ENCODE measurements around the gene EXD2. TPM values are rescaled to one million over a fixed set of nuclear protein-coding genes. Genes with fewer than 3 reads are reported as not detected.
A peak's percentile ranks its signal among the peaks of the same experiment; 100 is the strongest.

Gene EXD2
- total RNA-seq, 2 experiments from 2014 or later: 3.4 to 4.2 TPM

DNA sequence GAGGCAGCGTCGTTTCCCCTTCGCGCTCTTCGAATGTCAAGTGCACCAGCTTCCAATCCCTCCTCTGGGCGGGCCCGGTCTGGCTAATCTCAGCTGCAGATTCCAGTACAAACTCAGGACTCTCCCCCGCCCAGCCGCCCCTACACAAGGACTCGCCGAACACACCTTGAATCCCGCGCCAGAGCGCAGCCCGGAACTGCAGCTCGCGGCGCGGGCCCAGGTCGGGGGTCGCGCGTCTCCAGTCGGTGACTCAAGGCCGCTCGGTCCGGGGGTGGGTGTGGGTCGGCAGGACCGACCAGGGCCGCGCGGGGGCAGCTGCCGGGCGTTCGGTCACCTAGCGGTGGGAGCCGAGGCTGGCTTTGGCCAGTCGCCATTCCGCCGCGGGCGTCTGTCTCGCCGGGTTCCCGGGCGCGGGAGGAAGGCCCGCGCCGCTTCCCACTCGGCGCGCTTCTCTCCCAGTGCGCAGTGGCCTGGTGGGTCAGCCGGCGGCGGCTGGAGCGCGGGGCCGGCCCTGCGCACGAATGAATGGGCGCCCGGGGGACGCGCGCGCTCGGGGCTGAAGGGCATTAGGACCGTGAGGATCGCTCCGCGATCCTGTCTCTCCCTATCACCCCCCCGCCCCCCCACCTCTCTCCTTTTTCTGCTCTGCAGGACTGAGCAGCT is 68.4 kb downstream of the EXD2 start, which contains the start of gene GALNT16:
Gene GALNT16, plus strand, starts transcription at position 632 of the 663 bp plus-strand sequence. CDS start 133 bp downstream, outside the sequence.
- peak; percentile 25 for ATAC-seq
- no peak for DNase-seq
- H3K9me3 Mint-ChIP-seq (ENCODE audit: insufficient read depth): no peaks in the 10 kb centered on the region
- H3K27ac Mint-ChIP-seq: no peak within 1 kb of the TSS
- CTCF ChIA-PET: interaction anchor here (0.6 kb wide), 1 partner anchor 214 kb away, joined by 3 read pairs; no protein-coding TSS in a partner anchor
- POLR2A ChIA-PET: no interaction called here
- H3K36me3 Mint-ChIP-seq (ENCODE audit: low read depth): no peaks in the 10 kb centered on the region
- peaks cover 70% of the 10 kb centered on the region for H3K27me3 Mint-ChIP-seq (ENCODE audit: low read depth)
- peak within 1 kb of the TSS; percentile 43 for H3K4me3 Mint-ChIP-seq
- peaks cover 5% of the 10 kb centered on the region for H3K4me1 Mint-ChIP-seq (ENCODE audit: low read depth)

DNA sequence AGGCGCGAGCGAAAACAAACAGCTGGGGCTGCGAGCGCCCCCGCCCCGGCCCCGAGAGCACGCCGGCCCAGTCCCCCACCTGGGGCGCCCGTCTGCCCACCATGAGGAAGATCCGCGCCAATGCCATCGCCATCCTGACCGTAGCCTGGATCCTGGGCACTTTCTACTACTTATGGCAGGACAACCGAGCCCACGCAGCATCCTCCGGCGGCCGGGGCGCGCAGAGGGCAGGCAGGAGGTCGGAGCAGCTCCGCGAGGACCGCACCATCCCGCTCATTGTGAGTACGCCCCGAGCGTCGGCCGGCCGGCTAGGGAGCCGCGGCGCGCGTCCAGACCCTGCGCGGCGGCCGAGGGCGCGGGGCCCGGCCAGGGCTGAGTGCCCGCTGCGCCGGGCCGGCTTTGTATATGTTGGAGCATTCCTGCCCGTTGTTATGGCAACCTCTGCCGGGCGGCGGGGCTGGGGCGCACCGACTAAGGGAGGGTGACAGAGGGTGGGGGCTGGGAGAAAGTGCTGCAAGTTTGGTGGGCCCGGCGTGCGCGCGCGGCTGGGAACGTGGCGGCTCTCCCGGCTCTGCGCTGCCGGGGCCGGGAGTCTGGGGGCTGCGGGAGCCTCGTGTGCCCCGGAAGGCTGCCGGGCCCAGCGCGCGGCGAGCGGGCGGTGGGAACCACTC is 69.0 kb downstream of the EXD2 start:
- ATAC-seq: peak; percentile 27

DNA sequence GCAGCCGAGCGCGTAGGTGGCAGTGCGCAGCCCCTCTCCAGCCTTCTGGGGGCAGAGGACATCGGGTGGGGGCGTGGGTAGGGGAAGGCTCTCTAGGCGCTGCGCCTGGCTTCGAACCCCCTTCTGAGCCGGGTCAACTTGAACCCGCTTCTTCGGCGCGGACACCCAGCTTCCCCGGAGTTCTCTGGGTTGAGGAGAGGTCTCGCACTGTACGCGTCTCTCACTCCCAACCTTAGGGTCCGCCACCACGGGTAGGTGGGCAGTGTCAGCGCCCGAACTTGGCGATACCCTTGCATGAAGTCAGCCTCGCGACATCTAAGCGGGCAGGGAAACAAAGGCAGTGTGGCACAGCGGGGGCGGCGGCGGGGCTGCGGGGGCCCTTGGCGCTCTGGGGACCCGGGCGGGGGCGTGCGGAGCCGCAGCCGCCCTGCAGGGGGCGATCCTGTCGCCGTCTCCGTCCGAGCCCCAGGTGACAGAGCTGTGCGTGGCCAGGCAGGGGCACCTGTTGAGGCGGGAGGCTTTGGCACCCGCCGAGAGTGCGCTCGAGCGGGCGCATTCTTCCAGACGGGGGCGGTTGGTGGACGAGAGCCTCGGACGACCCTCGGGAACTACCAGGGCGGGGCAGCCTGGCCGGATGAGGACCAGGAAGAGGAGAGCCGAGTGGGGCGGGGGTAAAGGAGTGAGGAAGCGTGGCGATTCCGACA is 69.7 kb downstream of the EXD2 start:
- POLR2A ChIA-PET: no interaction called here
- H3K27me3 Mint-ChIP-seq (ENCODE audit: low read depth): peaks cover 71% of the 10 kb centered on the region
- peak; percentile 74 for ATAC-seq
- H3K36me3 Mint-ChIP-seq (ENCODE audit: low read depth): no peaks in the 10 kb centered on the region
- H3K27ac Mint-ChIP-seq: no peak overlapping the region
- CTCF ChIA-PET: interaction anchor here (0.5 to 1.5 kb wide), 11 partner anchors 10 to 826 kb away, joined by 3 to 8 read pairs (median 3); partner anchors contain the start of genes ERH and SLC39A9
- DNase-seq: peak; percentile 52
- peak overlapping the region; percentile 55 for H3K4me3 Mint-ChIP-seq
- H3K9me3 Mint-ChIP-seq (ENCODE audit: insufficient read depth): no peaks in the 10 kb centered on the region
- peaks cover 5% of the 10 kb centered on the region for H3K4me1 Mint-ChIP-seq (ENCODE audit: low read depth)

More for the DNA sequence above, 69.0 kb downstream of the EXD2 start:
- H3K4me3 Mint-ChIP-seq: peak overlapping the region; percentile 43
- H3K27ac Mint-ChIP-seq: no peak overlapping the region
- H3K9me3 Mint-ChIP-seq (ENCODE audit: insufficient read depth): no peaks in the 10 kb centered on the region
- H3K27me3 Mint-ChIP-seq (ENCODE audit: low read depth): peaks cover 70% of the 10 kb centered on the region
- DNase-seq: peak; percentile 25
- POLR2A ChIA-PET: no interaction called here
- H3K36me3 Mint-ChIP-seq (ENCODE audit: low read depth): no peaks in the 10 kb centered on the region
- peaks cover 5% of the 10 kb centered on the region for H3K4me1 Mint-ChIP-seq (ENCODE audit: low read depth)
- CTCF ChIA-PET: interaction anchor here (1.0 to 1.3 kb wide), 3 partner anchors 54 to 200 kb away, joined by 3 to 8 read pairs (median 4); no protein-coding TSS in a partner anchor

DNA sequence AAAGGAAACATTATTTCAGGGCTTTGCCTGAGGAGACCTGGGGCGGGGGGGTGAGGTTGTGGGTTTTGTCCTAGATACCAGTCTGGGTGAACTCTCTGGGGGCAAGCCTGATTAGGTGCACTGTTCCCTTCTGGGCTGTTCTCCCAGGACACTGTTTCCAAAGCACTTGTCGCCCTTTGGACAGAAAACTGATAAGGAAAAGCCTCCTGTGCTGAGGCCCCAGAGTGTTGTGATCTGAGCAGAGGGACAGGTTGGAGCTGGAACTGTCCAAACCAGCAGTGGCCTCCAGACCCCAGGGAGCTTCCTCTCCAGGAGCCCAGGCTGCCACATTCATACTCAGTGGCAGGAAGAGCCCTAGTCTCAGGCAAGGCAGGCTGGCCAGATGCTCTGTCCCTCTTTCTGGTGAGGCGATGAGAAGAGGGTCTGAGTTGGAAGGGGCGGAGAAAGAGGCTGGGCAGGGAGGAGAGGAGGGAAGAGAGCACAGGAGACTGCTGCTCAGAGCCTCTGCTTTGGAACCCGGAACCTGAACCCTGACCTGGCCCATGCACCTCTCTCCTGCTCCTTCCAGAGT is 70.5 kb downstream of the EXD2 start:
- H3K27me3 Mint-ChIP-seq (ENCODE audit: low read depth): peaks cover 69% of the 10 kb centered on the region

DNA sequence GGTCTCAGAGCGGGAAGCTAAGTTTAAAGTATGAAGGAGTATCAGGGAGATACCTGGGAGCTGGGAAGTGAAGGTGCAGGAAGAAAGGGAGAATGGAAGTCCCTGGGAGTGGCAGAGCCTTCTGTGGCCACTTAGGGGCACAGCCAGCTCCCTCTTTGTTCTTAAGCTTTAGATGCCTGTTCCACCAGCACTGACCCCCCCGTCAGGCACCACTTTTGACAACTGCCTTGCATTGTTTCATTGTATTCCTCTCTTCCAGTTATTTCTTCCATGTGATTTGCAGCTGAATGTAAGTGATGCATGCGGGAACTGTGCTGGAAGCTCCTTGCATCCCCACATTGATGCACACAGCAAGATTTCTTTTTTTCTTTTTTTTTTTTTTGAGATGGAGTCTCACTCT is 71.2 kb downstream of the EXD2 start:
- ATAC-seq (no peak), DNase-seq (no peak)
- CTCF ChIA-PET: interaction anchor here (0.7 to 1.5 kb wide), 4 partner anchors 15 to 313 kb away, joined by 3 read pairs; partner anchors contain the start of genes ERH and SLC39A9
- Mint-ChIP-seq H3K4me1 (ENCODE audit: low read depth) (peaks cover 5% of the 10 kb centered on the region), H3K27ac (no peak overlapping the region), H3K4me3 (no peak overlapping the region), H3K36me3 (ENCODE audit: low read depth) (no peaks in the 10 kb centered on the region), H3K27me3 (ENCODE audit: low read depth) (peaks cover 68% of the 10 kb centered on the region), H3K9me3 (ENCODE audit: insufficient read depth) (no peaks in the 10 kb centered on the region)
- POLR2A ChIA-PET: no interaction called here

More for the DNA sequence above, 70.5 kb downstream of the EXD2 start:
- no peak for ATAC-seq
- Mint-ChIP-seq H3K4me3 (peak overlapping the region; percentile 55), H3K4me1 (ENCODE audit: low read depth) (peaks cover 5% of the 10 kb centered on the region), H3K36me3 (ENCODE audit: low read depth) (no peaks in the 10 kb centered on the region), H3K27ac (no peak overlapping the region), H3K9me3 (ENCODE audit: insufficient read depth) (no peaks in the 10 kb centered on the region)
- ChIA-PET POLR2A (no interaction called here), CTCF (interaction anchor here (0.5 to 1.5 kb wide), 13 partner anchors 9 to 826 kb away, joined by 3 to 8 read pairs (median 3); partner anchors contain the start of genes ERH and SLC39A9)
- DNase-seq: no peak

DNA sequence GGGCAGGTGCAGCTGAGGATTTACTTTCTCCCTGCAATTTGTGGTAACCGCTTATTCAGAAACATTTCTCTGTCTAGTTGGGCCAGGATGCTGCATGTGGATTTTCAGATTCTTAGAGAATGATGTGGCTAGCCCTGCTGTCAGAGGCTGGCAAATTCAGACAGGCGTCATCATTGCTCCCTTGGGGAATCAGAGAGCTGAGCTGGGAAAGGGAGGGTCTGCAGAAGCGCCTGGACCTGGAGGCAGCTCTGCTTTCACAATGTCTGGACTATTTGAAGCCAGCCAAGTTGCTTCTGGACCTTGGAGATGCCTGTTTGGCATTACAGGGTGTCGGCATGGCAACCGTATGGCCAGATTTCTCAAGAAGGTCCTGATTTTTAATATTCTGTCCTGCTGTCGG is 72.1 kb downstream of the EXD2 start:
- POLR2A ChIA-PET: no interaction called here
- peaks cover 5% of the 10 kb centered on the region for H3K4me1 Mint-ChIP-seq (ENCODE audit: low read depth)
- no peak overlapping the region for H3K4me3 Mint-ChIP-seq
- ATAC-seq (no peak), DNase-seq (no peak)
- no peaks in the 10 kb centered on the region for H3K36me3 Mint-ChIP-seq (ENCODE audit: low read depth)
- CTCF ChIA-PET: no interaction called here
- H3K9me3 Mint-ChIP-seq (ENCODE audit: insufficient read depth): no peaks in the 10 kb centered on the region
- H3K27ac Mint-ChIP-seq: no peak overlapping the region
- H3K27me3 Mint-ChIP-seq (ENCODE audit: low read depth): peaks cover 61% of the 10 kb centered on the region

DNA sequence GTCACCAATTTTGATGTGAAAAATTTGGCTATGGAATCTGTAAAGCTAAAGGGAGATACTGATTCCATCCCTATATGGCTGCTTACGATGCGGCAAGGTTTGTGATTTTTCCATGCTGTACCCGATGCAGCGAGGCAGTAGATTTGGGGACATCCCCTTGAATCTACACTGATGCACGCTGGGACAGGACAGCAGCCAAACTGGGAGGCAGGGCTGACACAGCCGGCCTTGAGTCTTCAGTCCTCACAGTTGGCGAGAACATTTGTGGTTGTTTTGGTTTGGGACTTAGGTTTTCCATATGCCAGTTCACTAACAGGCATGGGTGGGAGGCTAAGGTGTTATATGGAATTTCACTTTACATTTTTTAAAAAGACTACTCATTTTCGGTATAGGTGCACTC is 72.5 kb downstream of the EXD2 start:
- no peak overlapping the region for H3K4me3 Mint-ChIP-seq
- ChIA-PET POLR2A (no interaction called here), CTCF (no interaction called here)
- peaks cover 5% of the 10 kb centered on the region for H3K4me1 Mint-ChIP-seq (ENCODE audit: low read depth)
- ATAC-seq: no peak
- H3K27me3 Mint-ChIP-seq (ENCODE audit: low read depth): peaks cover 57% of the 10 kb centered on the region
- H3K36me3 Mint-ChIP-seq (ENCODE audit: low read depth): no peaks in the 10 kb centered on the region
- no peak for DNase-seq
- no peaks in the 10 kb centered on the region for H3K9me3 Mint-ChIP-seq (ENCODE audit: insufficient read depth)
- no peak overlapping the region for H3K27ac Mint-ChIP-seq

DNA sequence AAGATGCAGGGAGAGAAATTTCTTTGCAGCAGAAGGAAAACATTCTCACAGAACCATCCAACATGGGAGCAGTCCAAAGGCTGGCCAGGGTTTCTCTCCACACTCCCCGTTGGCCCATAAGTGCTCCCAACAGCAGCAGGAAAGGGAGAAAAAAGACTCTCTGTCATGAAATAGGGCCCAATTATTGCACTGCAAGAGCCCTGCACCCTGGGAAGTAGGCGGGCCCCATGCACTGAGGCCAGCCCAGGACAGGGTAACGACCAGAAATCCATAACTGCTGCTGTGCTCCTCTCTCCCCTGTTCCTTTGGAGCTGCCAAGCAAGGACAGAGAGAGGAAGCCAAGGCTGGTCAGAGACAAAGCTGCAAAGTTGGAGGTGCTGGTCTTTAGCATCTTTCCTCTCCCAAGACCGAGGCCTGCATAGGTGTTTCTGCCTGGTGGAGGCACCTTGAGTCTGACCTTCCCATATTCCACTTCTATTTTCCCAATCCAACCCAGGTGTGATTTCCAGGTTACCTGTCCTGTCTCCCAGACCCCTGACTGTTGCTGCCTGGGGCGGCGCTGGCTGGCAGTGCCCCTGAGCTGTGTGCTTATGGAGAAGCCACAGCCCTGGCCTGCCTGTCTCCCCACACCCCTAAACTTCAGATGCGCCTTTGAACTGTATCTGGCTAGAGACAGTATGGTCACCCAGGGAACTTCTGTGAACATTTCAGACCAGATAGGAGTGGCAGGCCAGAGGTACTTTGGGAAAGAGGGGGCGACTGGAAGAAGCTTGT is 75.5 kb downstream of the EXD2 start:
- CTCF ChIA-PET: interaction anchor here (0.7 kb wide), 1 partner anchor 97 kb away, joined by 3 read pairs; no protein-coding TSS in a partner anchor
- H3K27me3 Mint-ChIP-seq (ENCODE audit: low read depth): peaks cover 38% of the 10 kb centered on the region
- POLR2A ChIA-PET: no interaction called here

DNA sequence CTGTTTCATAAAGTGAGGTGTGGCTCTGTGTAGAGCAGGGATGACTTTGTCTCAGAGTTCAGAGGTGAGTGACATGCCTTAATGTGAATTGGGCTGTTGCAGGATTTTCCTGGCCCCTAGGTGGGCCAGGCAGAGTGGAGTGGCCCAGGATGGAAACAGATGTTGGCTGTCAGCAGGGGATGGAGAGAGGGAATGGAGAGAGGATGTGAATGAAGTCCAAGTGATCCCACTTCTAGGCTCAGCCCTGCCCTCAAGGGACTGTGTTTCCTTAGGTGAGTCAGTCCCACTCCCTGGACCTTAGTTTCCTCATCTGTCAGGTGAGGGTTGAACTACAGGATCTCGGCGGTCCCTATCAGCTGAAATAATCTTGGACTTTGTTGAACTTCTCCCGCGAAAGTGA is 76.2 kb downstream of the EXD2 start:
- DNase-seq (no peak), ATAC-seq (no peak)
- CTCF ChIA-PET: interaction anchor here (0.7 kb wide), 1 partner anchor 96 kb away, joined by 3 read pairs; no protein-coding TSS in a partner anchor
- Mint-ChIP-seq H3K4me3 (no peak overlapping the region), H3K4me1 (ENCODE audit: low read depth) (no peaks in the 10 kb centered on the region), H3K9me3 (ENCODE audit: insufficient read depth) (no peaks in the 10 kb centered on the region), H3K27me3 (ENCODE audit: low read depth) (peaks cover 32% of the 10 kb centered on the region), H3K27ac (no peak overlapping the region), H3K36me3 (ENCODE audit: low read depth) (no peaks in the 10 kb centered on the region)
- POLR2A ChIA-PET: interaction anchor here (0.6 to 1.0 kb wide), 2 partner anchors 67 to 159 kb away, joined by 3 read pairs; no protein-coding TSS in a partner anchor

More for the DNA sequence above, 75.5 kb downstream of the EXD2 start:
- Mint-ChIP-seq H3K36me3 (ENCODE audit: low read depth) (no peaks in the 10 kb centered on the region), H3K4me1 (ENCODE audit: low read depth) (no peaks in the 10 kb centered on the region), H3K9me3 (ENCODE audit: insufficient read depth) (no peaks in the 10 kb centered on the region), H3K27ac (no peak overlapping the region), H3K4me3 (no peak overlapping the region)
- ATAC-seq (no peak), DNase-seq (no peak)

DNA sequence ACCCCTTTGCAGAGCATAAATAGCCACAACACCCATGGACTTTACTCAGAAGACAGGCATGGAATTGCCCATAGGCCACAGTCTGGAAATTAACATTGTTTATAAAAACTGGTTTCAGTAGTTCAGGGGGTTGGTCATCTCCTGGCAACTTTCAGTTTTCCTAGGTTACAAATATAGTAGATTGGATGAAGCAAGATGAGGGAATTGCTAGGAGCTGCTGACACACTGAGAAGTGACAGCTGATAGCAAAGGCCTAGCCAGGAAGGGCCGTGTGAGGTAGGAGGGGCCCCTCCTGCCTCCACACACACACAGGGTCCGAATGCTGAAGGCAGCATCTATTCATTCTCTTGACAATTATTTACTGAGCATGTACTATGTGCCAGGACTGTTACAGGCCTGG is 76.9 kb downstream of the EXD2 start:
- peaks cover 33% of the 10 kb centered on the region for H3K27me3 Mint-ChIP-seq (ENCODE audit: low read depth)
- H3K9me3 Mint-ChIP-seq (ENCODE audit: insufficient read depth): no peaks in the 10 kb centered on the region
- POLR2A ChIA-PET: interaction anchor here (1.0 kb wide), 1 partner anchor 67 kb away, joined by 3 read pairs; no protein-coding TSS in a partner anchor
- no peak for DNase-seq
- CTCF ChIA-PET: no interaction called here
- H3K27ac Mint-ChIP-seq: no peak overlapping the region
- no peak for ATAC-seq
- H3K36me3 Mint-ChIP-seq (ENCODE audit: low read depth): no peaks in the 10 kb centered on the region
- H3K4me3 Mint-ChIP-seq: no peak overlapping the region
- H3K4me1 Mint-ChIP-seq (ENCODE audit: low read depth): no peaks in the 10 kb centered on the region

DNA sequence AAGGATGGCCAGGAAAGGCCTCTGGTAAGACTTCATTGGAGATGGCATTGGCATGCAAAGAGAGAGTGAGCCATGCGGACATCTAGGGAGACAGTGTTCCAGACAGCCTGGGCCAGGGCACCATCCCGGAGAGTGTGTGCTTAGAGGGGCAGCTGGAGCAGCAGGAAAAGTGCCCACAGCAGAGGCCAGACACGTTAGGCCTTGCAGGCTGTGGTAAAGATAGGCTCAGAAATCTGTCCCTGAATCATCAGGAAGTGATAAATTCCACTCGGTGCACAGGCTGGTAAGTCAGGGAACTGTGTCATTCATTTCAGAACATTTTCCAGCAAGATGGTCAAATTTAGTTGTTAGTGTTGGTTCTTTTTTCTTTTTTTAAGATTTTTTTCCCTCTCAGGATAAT is 77.5 kb downstream of the EXD2 start:
- ChIA-PET CTCF (no interaction called here), POLR2A (no interaction called here)
- Mint-ChIP-seq H3K36me3 (ENCODE audit: low read depth) (no peaks in the 10 kb centered on the region), H3K4me3 (no peak overlapping the region), H3K27ac (no peak overlapping the region), H3K9me3 (ENCODE audit: insufficient read depth) (no peaks in the 10 kb centered on the region), H3K27me3 (ENCODE audit: low read depth) (peaks cover 32% of the 10 kb centered on the region), H3K4me1 (ENCODE audit: low read depth) (no peaks in the 10 kb centered on the region)
- ATAC-seq (no peak), DNase-seq (no peak)

Data from activated CD8-positive, alpha-beta T cell treated with anti-CD3 and anti-CD28 coated beads, Interleukin-2, amount 10 ng/mL, durations not matched to agents 7 days and 5 days (primary cell).